ENCODE data around the gene ELOB. TPM values are rescaled to one million over a fixed set of nuclear protein-coding genes. Genes with fewer than 3 reads are reported as not detected.

Gene ELOB
- total and polyA plus RNA-seq, 2 of the 8 experiments (the other 6 are each of a cell fraction or from before 2014, with no cell fraction given): 237 to 1,357 TPM

GRCh38 chr16:2769675-2770056, 7.4 kb downstream of the ELOB start (continued):
- TF ChIP-seq CHD7 (IDR thresholded peaks at IDR 0.05; ENCODE audit: insufficient replicate concordance, low read length) (no peak), RFX5 (IDR thresholded peaks at IDR 0.05; ENCODE audit: borderline replicate concordance, low read depth, low read length) (no peak)
